HEK293 (cell line): Measurements from ENCODE around the gene TMEM178A.

Experiments used
- CTCF ChIA-PET: fragments of 350-600 bp; formaldehyde crosslinking; extraction: SDS; loops from one replicate; lab custom pipeline; 2021; ENCODE audit warnings: antibody characterized with exemption; lab: Yijun Ruan, JAX
- POLR2A ChIA-PET: fragments of 300-600 bp; formaldehyde crosslinking; extraction: SDS; loops from one replicate; lab custom pipeline; 2020; ENCODE audit warnings: antibody characterized with exemption, inconsistent platforms; lab: Yijun Ruan, JAX
- H3K27ac ChIP-seq: fragments of 200-500 bp; sonication (Bioruptor generic); 2 replicates; pipeline ENCODE4 v1.5.1; 2014; ENCODE audit warnings: low read depth, low read length, control low read depth, inconsistent platforms; ENCODE audit errors: extremely low read depth
- H3K36me3 ChIP-seq, 2 experiments: fragments of 200-500 bp in 1 of 2; sonication (Bioruptor generic) in 1 of 2; 1 replicate in 1 of 2; 2 replicates in 1 of 2; pipeline ENCODE4 v1.5.1; 2014 to 2017; ENCODE audit warnings: inconsistent platforms in 2 of 2, low read length in 2 of 2; ENCODE audit not compliant: control insufficient read depth in 2 of 2, insufficient read depth in 1 of 2
- H3K4me1 ChIP-seq: fragments of 200-500 bp; sonication (Bioruptor generic); 2 replicates; pipeline ENCODE4 v1.5.1; 2014; ENCODE audit warnings: mild to moderate bottlenecking, low read length, inconsistent platforms; ENCODE audit not compliant: control insufficient read depth, insufficient read depth
- H3K4me3 ChIP-seq: 2 replicates; pipeline ENCODE4 v1.5.1; 2011; ENCODE audit warnings: low read depth, mild to moderate bottlenecking, control low read depth, low read length, moderate library complexity
- H3K9me3 ChIP-seq: fragments of 200-500 bp; sonication (Bioruptor generic); 2 replicates; pipeline ENCODE4 v1.5.1; 2014; ENCODE audit warnings: low read depth, low read length, inconsistent platforms; ENCODE audit not compliant: control insufficient read depth, insufficient read depth
- CTCF ChIP-seq: fragments of 450-650 bp; formaldehyde crosslinking; IDR thresholded peaks from 2 replicates; pipeline ENCODE4 v1.5.1; 2016; ENCODE audit warnings: missing biosample characterization, missing genetic modification characterization
- KLF16 ChIP-seq: fragments of 450-650 bp; formaldehyde crosslinking; IDR thresholded peaks from 2 replicates; pipeline ENCODE4 v1.5.1; 2017; ENCODE audit warnings: missing biosample characterization, missing genetic modification characterization
- PATZ1 ChIP-seq: fragments of 450-650 bp; formaldehyde crosslinking; IDR thresholded peaks from 2 replicates; pipeline ENCODE4 v1.5.1; 2016; ENCODE audit warnings: missing biosample characterization, missing genetic modification characterization
- REPIN1 ChIP-seq: fragments of 450-650 bp; formaldehyde crosslinking; IDR thresholded peaks from 2 replicates; pipeline ENCODE4 v1.5.1; 2017; ENCODE audit warnings: missing biosample characterization, missing genetic modification characterization, low read depth
- SCRT1 ChIP-seq: fragments of 450-650 bp; formaldehyde crosslinking; IDR thresholded peaks from 2 replicates; pipeline ENCODE4 v1.5.1; 2016; ENCODE audit warnings: missing biosample characterization, missing genetic modification characterization, borderline replicate concordance
- YY1 ChIP-seq: fragments of 450-650 bp; formaldehyde crosslinking; IDR thresholded peaks from 2 replicates; pipeline ENCODE4 v1.5.1; 2018; ENCODE audit warnings: missing biosample characterization, missing genetic modification characterization
- ZBTB20 ChIP-seq: fragments of 450-650 bp; formaldehyde crosslinking; IDR thresholded peaks from 2 replicates; pipeline ENCODE4 v1.5.1; 2016; ENCODE audit warnings: missing biosample characterization, missing genetic modification characterization
- ZBTB6 ChIP-seq: fragments of 450-650 bp; formaldehyde crosslinking; IDR thresholded peaks from 2 replicates; pipeline ENCODE4 v1.5.1; 2017; ENCODE audit warnings: missing biosample characterization, missing genetic modification characterization
- ZBTB7A ChIP-seq: fragments of 450-650 bp; formaldehyde crosslinking; IDR thresholded peaks from 2 replicates; pipeline ENCODE4 v1.5.1; 2016; ENCODE audit warnings: low read depth, missing biosample characterization, missing genetic modification characterization
- ZIC2 ChIP-seq: fragments of 450-650 bp; formaldehyde crosslinking; IDR thresholded peaks from 2 replicates; pipeline ENCODE4 v1.5.1; 2016; ENCODE audit warnings: missing biosample characterization, missing genetic modification characterization
- ZNF114 ChIP-seq: fragments of 450-650 bp; formaldehyde crosslinking; IDR thresholded peaks from 2 replicates; pipeline ENCODE4 v1.5.0; 2017; ENCODE audit warnings: missing biosample characterization, missing genetic modification characterization
- ZNF133 ChIP-seq: fragments of 450-650 bp; formaldehyde crosslinking; IDR thresholded peaks from 2 replicates; pipeline ENCODE4 v1.5.1; 2016; ENCODE audit warnings: missing biosample characterization, missing genetic modification characterization
- ZNF174 ChIP-seq: fragments of 450-650 bp; formaldehyde crosslinking; IDR thresholded peaks from 2 replicates; pipeline ENCODE4 v1.5.0; 2017; ENCODE audit warnings: missing biosample characterization, mild to moderate bottlenecking, missing genetic modification characterization
- ZNF18 ChIP-seq: fragments of 450-650 bp; formaldehyde crosslinking; IDR thresholded peaks from 2 replicates; pipeline ENCODE4 v1.5.1; 2016; ENCODE audit warnings: missing biosample characterization, missing genetic modification characterization
- ZNF2 ChIP-seq: fragments of 450-650 bp; formaldehyde crosslinking; IDR thresholded peaks from 2 replicates; pipeline ENCODE4 v1.5.1; 2016; ENCODE audit warnings: missing biosample characterization, missing genetic modification characterization
- ZNF23 ChIP-seq: fragments of 450-650 bp; formaldehyde crosslinking; IDR thresholded peaks from 2 replicates; pipeline ENCODE4 v1.5.1; 2016; ENCODE audit warnings: missing biosample characterization, missing genetic modification characterization, borderline replicate concordance
- ZNF26 ChIP-seq: fragments of 450-650 bp; formaldehyde crosslinking; IDR thresholded peaks from 2 replicates; pipeline ENCODE4 v1.5.1; 2016; ENCODE audit warnings: missing biosample characterization, missing genetic modification characterization
- ZNF311 ChIP-seq: fragments of 450-650 bp; formaldehyde crosslinking; IDR thresholded peaks from 2 replicates; pipeline ENCODE4 v1.5.1; 2017; ENCODE audit warnings: missing biosample characterization, missing genetic modification characterization, borderline replicate concordance
- ZNF366 ChIP-seq: fragments of 450-650 bp; formaldehyde crosslinking; conservative IDR thresholded peaks from 2 replicates; pipeline ENCODE4 v1.5.1; 2016; ENCODE audit warnings: missing biosample characterization, missing genetic modification characterization
- ZNF558 ChIP-seq: fragments of 450-650 bp; formaldehyde crosslinking; IDR thresholded peaks from 2 replicates; pipeline ENCODE4 v1.5.1; 2016; ENCODE audit warnings: missing biosample characterization, missing genetic modification characterization
- ZNF561 ChIP-seq: fragments of 450-650 bp; IDR thresholded peaks from 2 replicates; pipeline ENCODE4 v1.5.1; 2018; ENCODE audit warnings: missing biosample characterization, missing genetic modification characterization, borderline replicate concordance
- ZNF639 ChIP-seq: fragments of 450-650 bp; formaldehyde crosslinking; IDR thresholded peaks from 2 replicates; pipeline ENCODE4 v1.5.1; 2016; ENCODE audit warnings: missing biosample characterization, missing genetic modification characterization
- ZNF654 ChIP-seq: fragments of 450-650 bp; formaldehyde crosslinking; IDR thresholded peaks from 2 replicates; pipeline ENCODE4 v1.5.1; 2016; ENCODE audit warnings: low read depth, missing biosample characterization, missing genetic modification characterization
- ZNF677 ChIP-seq: fragments of 450-650 bp; IDR thresholded peaks from 2 replicates; pipeline ENCODE4 v1.5.0; 2018; ENCODE audit warnings: missing biosample characterization, mild to moderate bottlenecking, missing genetic modification characterization, moderate library complexity
- ZNF707 ChIP-seq: fragments of 450-650 bp; formaldehyde crosslinking; IDR thresholded peaks from 2 replicates; pipeline ENCODE4 v1.5.1; 2016; ENCODE audit warnings: missing biosample characterization, missing genetic modification characterization
- ZNF747 ChIP-seq: fragments of 450-650 bp; formaldehyde crosslinking; IDR thresholded peaks from 2 replicates; pipeline ENCODE4 v1.5.1; 2016; ENCODE audit warnings: missing biosample characterization, missing genetic modification characterization
- ZNF791 ChIP-seq: fragments of 450-650 bp; formaldehyde crosslinking; IDR thresholded peaks from 2 replicates; pipeline ENCODE4 v1.5.1; 2016; ENCODE audit warnings: missing biosample characterization, missing genetic modification characterization
- ZSCAN16 ChIP-seq: fragments of 450-650 bp; formaldehyde crosslinking; IDR thresholded peaks from 2 replicates; pipeline ENCODE4 v1.5.1; 2016; ENCODE audit warnings: missing biosample characterization, missing genetic modification characterization

The TMEM178A gene

GRCh38 chr2:39708003-39708402 is 42.3 kb downstream of the TMEM178A start:
- Histone ChIP-seq H3K9me3 (no peaks in the 10 kb centered on the region), H3K36me3 (no peaks in the 10 kb centered on the region), H3K4me1 (no peaks in the 10 kb centered on the region), H3K4me3 (no peak overlapping the region), H3K27ac (no peak overlapping the region)
- POLR2A ChIA-PET = no interaction called here
- no peak for TF ChIP-seq ZNF791 (tag by site-specific recombination)
- TF ChIP-seq ZNF747 (tag by site-specific recombination) = no peak
- no peak for TF ChIP-seq ZNF26
- TF ChIP-seq ZNF174 = no peak
- no peak for TF ChIP-seq CTCF
- no peak for TF ChIP-seq ZNF133 (tag by site-specific recombination)
- TF ChIP-seq ZBTB7A (tag by site-specific recombination) = no peak
- no peak for TF ChIP-seq ZNF18 (tag by site-specific recombination)
- no peak for TF ChIP-seq PATZ1
- TF ChIP-seq KLF16 = no peak
- TF ChIP-seq ZNF677 (tag by site-specific recombination) = no peak
- no peak for TF ChIP-seq ZNF366 (tag by site-specific recombination)
- no peak for TF ChIP-seq ZSCAN16
- TF ChIP-seq ZNF639 (tag by site-specific recombination) = no peak
- no peak for TF ChIP-seq ZNF707
- no peak for TF ChIP-seq YY1 (tag by site-specific recombination)
- TF ChIP-seq ZNF558 (tag by site-specific recombination) = no peak
- TF ChIP-seq ZIC2 (tag by site-specific recombination) = no peak
- CTCF ChIA-PET = interaction anchor here (0.8 kb wide), 1 partner anchor 10 kb away, joined by 3 read pairs; no protein-coding TSS in a partner anchor

GRCh38 chr2:39710807-39711206 is 45.1 kb downstream of the TMEM178A start:
- H3K4me3 ChIP-seq = no peak overlapping the region
- ChIA-PET POLR2A (no interaction called here), CTCF (no interaction called here)
- H3K36me3 ChIP-seq = no peaks in the 10 kb centered on the region
- H3K27ac ChIP-seq = no peak overlapping the region
- no peaks in the 10 kb centered on the region for H3K9me3 ChIP-seq
- H3K4me1 ChIP-seq = no peaks in the 10 kb centered on the region
- no peak for TF ChIP-seq ZNF23
- no peak for TF ChIP-seq ZNF114 (tag by site-specific recombination)
- no peak for TF ChIP-seq ZNF561
- no peak for TF ChIP-seq ZNF654 (tag by site-specific recombination)
- no peak for TF ChIP-seq ZNF311 (tag by site-specific recombination)
- no peak for TF ChIP-seq ZBTB6 (tag by site-specific recombination)
- TF ChIP-seq ZNF174 = no peak
- no peak for TF ChIP-seq ZBTB20 (tag by site-specific recombination)
- TF ChIP-seq ZNF2 (tag by site-specific recombination) = no peak
- TF ChIP-seq SCRT1 (tag by site-specific recombination) = no peak
- no peak for TF ChIP-seq REPIN1
